Keratinocyte (primary cell): ENCODE data around the gene AOPEP. TPM values are rescaled to one million over a fixed set of nuclear protein-coding genes. Genes with fewer than 3 reads are reported as not detected.

Source experiments
- DNase-seq: peaks from one replicate; pipeline ENCODE4 v3.0.0-alpha.2; 2011; ENCODE audit warnings: low read depth, missing footprints, low spot score
- FAIRE-seq: peaks from 2 replicates; lab custom pipeline; 2011; peaks lifted over from hg19 to GRCh38; lab: Jason Lieb, UNC
- H2AFZ ChIP-seq: 2 replicates; pipeline ENCODE4 v1.6.0; 2012; ENCODE audit warnings: low read length, control low read depth, inconsistent platforms; ENCODE audit not compliant: control insufficient read depth
- H3K27ac ChIP-seq: 2 replicates; pipeline ENCODE4 v1.5.1; 2011; ENCODE audit warnings: low read length; ENCODE audit not compliant: control insufficient read depth, insufficient read depth
- H3K27me3 ChIP-seq: 3 replicates; pipeline ENCODE4 v1.6.0; 2011; ENCODE audit warnings: low read length; ENCODE audit not compliant: control insufficient read depth, insufficient read depth; ENCODE audit errors: extremely low read depth
- H3K36me3 ChIP-seq, 2 experiments: 2 replicates in 1 of 2; 3 replicates in 1 of 2; pipeline ENCODE4 v1.5.1; 2011; ENCODE audit warnings: low read length in 2 of 2, mild to moderate bottlenecking in 1 of 2; ENCODE audit not compliant: control insufficient read depth in 2 of 2, insufficient read depth in 2 of 2; ENCODE audit errors: extremely low read depth in 1 of 2
- H3K4me1 ChIP-seq: 3 replicates; pipeline ENCODE4 v1.5.1; 2011; ENCODE audit warnings: low read length; ENCODE audit not compliant: control insufficient read depth, insufficient read depth; ENCODE audit errors: extremely low read depth
- H3K4me2 ChIP-seq: 3 replicates; pipeline ENCODE4 v1.6.0; 2011; ENCODE audit warnings: low read depth, low read length; ENCODE audit not compliant: control insufficient read depth, insufficient read depth; ENCODE audit errors: extremely low read depth
- H3K4me3 ChIP-seq, 3 experiments: fragments of 200-600 bp in 1 of 3; sonication (generic) in 1 of 3; 2 replicates in 2 of 3; 3 replicates in 1 of 3; pipeline ENCODE4 v1.5.1; 2011 to 2016; ENCODE audit warnings: low read length in 3 of 3, mild to moderate bottlenecking in 3 of 3, control low read depth in 2 of 3, inconsistent platforms in 1 of 3, low read depth in 1 of 3, mixed read lengths in 1 of 3, mixed run types in 1 of 3, moderate library complexity in 1 of 3; ENCODE audit not compliant: control insufficient read depth in 2 of 3, insufficient read depth in 2 of 3; ENCODE audit errors: extremely low read depth in 1 of 3
- H3K79me2 ChIP-seq: 2 replicates; pipeline ENCODE4 v1.6.0; 2012; ENCODE audit warnings: low read length; ENCODE audit not compliant: control insufficient read depth, insufficient read depth
- H3K9ac ChIP-seq: 3 replicates; pipeline ENCODE4 v1.6.0; 2011; ENCODE audit warnings: low read length; ENCODE audit not compliant: control insufficient read depth, insufficient read depth; ENCODE audit errors: extremely low read depth
- H3K9me1 ChIP-seq: 3 replicates; pipeline ENCODE4 v1.6.0; 2011; ENCODE audit warnings: low read length; ENCODE audit not compliant: control insufficient read depth, insufficient read depth; ENCODE audit errors: extremely low read depth
- H3K9me3 ChIP-seq: 2 replicates; pipeline ENCODE4 v1.5.1; 2012; ENCODE audit warnings: low read depth, low read length; ENCODE audit not compliant: control insufficient read depth
- H4K20me1 ChIP-seq: 3 replicates; pipeline ENCODE4 v1.6.0; 2011; ENCODE audit warnings: low read length; ENCODE audit not compliant: control insufficient read depth, insufficient read depth; ENCODE audit errors: extremely low read depth
- CTCF ChIP-seq, 3 experiments: IDR thresholded peaks in 1 of 3; conservative IDR thresholded peaks in 1 of 3; optimal IDR thresholded peaks in 1 of 3; 2 replicates in 2 of 3; 3 replicates in 1 of 3; pipeline versions ENCODE3 to v1.5.1; 2011; ENCODE audit warnings: low read length in 3 of 3, mild to moderate bottlenecking in 3 of 3, moderate library complexity in 2 of 3, control low read depth in 1 of 3, inconsistent platforms in 1 of 3; ENCODE audit not compliant: insufficient read depth in 2 of 3; ENCODE audit errors: extremely low read depth in 1 of 3
- EZH2 ChIP-seq: IDR thresholded peaks from one replicate; pipeline ENCODE4 v1.6.1; 2012; ENCODE audit warnings: inconsistent platforms, mild to moderate bottlenecking, low read length, moderate library complexity
- dilution Hi-C: fragments of 300-500 bp; cut with MboI; formaldehyde crosslinking; loops from one replicate; pipeline ENCODE4 v1.7.0; 2020; ENCODE audit warnings: low sequenced_read_pairs; ENCODE audit not compliant: extremely low pct_ligation_motif_present
- polyA plus RNA-seq, 5 experiments: library from polyadenylated mRNA; depleted of rRNA in 3 of 5; stranded (reverse) in 3 of 5; stranded (forward) in 1 of 5; unstranded in 1 of 5; fragments of >200 nt; gene quantifications; 1 replicate in 1 of 5; 2 replicates in 3 of 5; 3 replicates in 1 of 5; pipeline versions ENCODE4 v1.2.1 to v1.2.3, GENCODE V29; 2011 to 2012; ENCODE audit warnings: missing spikeins in 2 of 5, low read depth in 1 of 5, low replicate concordance in 1 of 5

The AOPEP gene
- polyA plus RNA-seq, 1 donor (not counting 4 experiments of a cell fraction or from before 2014, with no cell fraction given) = 27.0 TPM

GRCh38 chr9:94982211-94982610 lies 255.7 kb downstream of the AOPEP start:
- H3K9me3 ChIP-seq = no peaks in the 10 kb centered on the region
- no peak for TF ChIP-seq CTCF (optimal IDR thresholded peaks at IDR 0.05 in 1 of 3, IDR thresholded peaks at IDR 0.05 in 1 of 3, conservative IDR thresholded peaks at IDR 0.05 in 1 of 3; ENCODE audit: extremely low read depth in 1 of 3, insufficient read depth in 2 of 3, low read length in 3 of 3)
- TF ChIP-seq EZH2 = no peak
- H3K4me2 ChIP-seq = no peak overlapping the region
- no peaks in the 10 kb centered on the region for H3K79me2 ChIP-seq
- DNase-seq = no peak
- H3K27me3 ChIP-seq = no peaks in the 10 kb centered on the region
- no peaks in the 10 kb centered on the region for H3K36me3 ChIP-seq
- H4K20me1 ChIP-seq = no peaks in the 10 kb centered on the region
- FAIRE-seq = no peak
- dilution Hi-C loops = no loop called here
- no peak overlapping the region for H2AFZ ChIP-seq
- no peaks in the 10 kb centered on the region for H3K9me1 ChIP-seq
- no peak overlapping the region for H3K27ac ChIP-seq
- H3K9ac ChIP-seq = no peak overlapping the region
- H3K4me3 ChIP-seq = no peak overlapping the region
- H3K4me1 ChIP-seq = peaks cover 4% of the 10 kb centered on the region

GRCh38 chr9:94983552-94983951 lies 257.1 kb downstream of the AOPEP start:
- FAIRE-seq (no peak), DNase-seq (no peak)
- Histone ChIP-seq H3K4me3 (no peak overlapping the region), H3K4me2 (no peak overlapping the region), H3K36me3 (no peaks in the 10 kb centered on the region), H3K27me3 (no peaks in the 10 kb centered on the region), H3K27ac (no peak overlapping the region), H3K9me1 (no peaks in the 10 kb centered on the region), H3K79me2 (no peaks in the 10 kb centered on the region), H3K9ac (no peak overlapping the region), H3K9me3 (no peaks in the 10 kb centered on the region), H4K20me1 (no peaks in the 10 kb centered on the region), H3K4me1 (peaks cover 4% of the 10 kb centered on the region), H2AFZ (no peak overlapping the region)
- TF ChIP-seq EZH2 (no peak), CTCF (optimal IDR thresholded peaks at IDR 0.05 in 1 of 3, IDR thresholded peaks at IDR 0.05 in 1 of 3, conservative IDR thresholded peaks at IDR 0.05 in 1 of 3; ENCODE audit: extremely low read depth in 1 of 3, insufficient read depth in 2 of 3, low read length in 3 of 3) (no peak)
- dilution Hi-C loops = no loop called here
